HepG2 (cell line): ENCODE results near the gene NDUFB6. TPM values are rescaled to one million over a fixed set of nuclear protein-coding genes. Genes with fewer than 3 reads are reported as not detected.
A peak's percentile ranks its signal among the peaks of the same experiment; 100 is the strongest.

Experiments
- AGO1 ChIP-seq: fragments of 200-400 bp; formaldehyde crosslinking; IDR thresholded peaks from 2 replicates; pipeline ENCODE4 v1.6.1; 2017; ENCODE audit warnings: mild to moderate bottlenecking, low read depth, low read length, moderate library complexity; ENCODE audit not compliant: poor library complexity, severe bottlenecking
- AHDC1 ChIP-seq: sonication (generic); formaldehyde crosslinking; IDR thresholded peaks from 2 replicates; pipeline ENCODE4 v1.5.1; 2020; ENCODE audit warnings: mild to moderate bottlenecking, missing genetic modification reagents, borderline replicate concordance
- ARHGAP35 ChIP-seq: sonication (generic); formaldehyde crosslinking; IDR thresholded peaks from 2 replicates; pipeline ENCODE4 v1.9.0; 2022; ENCODE audit warnings: mild to moderate bottlenecking, inconsistent platforms, moderate library complexity, missing genetic modification reagents, borderline replicate concordance
- CEBPG ChIP-seq: IDR thresholded peaks from 2 replicates; pipeline ENCODE4 v1.6.1; 2016
- DNMT3B ChIP-seq: conservative IDR thresholded peaks from 2 replicates; pipeline ENCODE4 v1.6.1; 2016; ENCODE audit warnings: missing biosample characterization, control low read depth
- FOXO4 ChIP-seq: sonication (generic); formaldehyde crosslinking; conservative IDR thresholded peaks from 2 replicates; pipeline ENCODE4 v1.8.1; 2023; ENCODE audit warnings: missing genetic modification reagents
- MED1 ChIP-seq: sonication (generic); formaldehyde crosslinking; IDR thresholded peaks from 2 replicates; pipeline ENCODE4 v1.4.0; 2020; ENCODE audit warnings: missing genetic modification reagents
- NFAT5 ChIP-seq: sonication (generic); formaldehyde crosslinking; IDR thresholded peaks from 2 replicates; pipeline ENCODE4 v1.4.0; 2020; ENCODE audit warnings: missing genetic modification reagents
- NR1H2 ChIP-seq: sonication (generic); formaldehyde crosslinking; IDR thresholded peaks from 2 replicates; pipeline ENCODE4 v1.8.1; 2022; ENCODE audit warnings: low read depth, missing genetic modification reagents, borderline replicate concordance
- PLSCR1 ChIP-seq: sonication (generic); formaldehyde crosslinking; IDR thresholded peaks from 2 replicates; pipeline ENCODE4 v1.5.0; 2020; ENCODE audit warnings: missing genetic modification reagents, mild to moderate bottlenecking, borderline replicate concordance
- PRPF4 ChIP-seq: fragments of 200-400 bp; formaldehyde crosslinking; IDR thresholded peaks from 2 replicates; pipeline ENCODE4 v1.6.1; 2016; ENCODE audit warnings: low read length, low read depth; ENCODE audit not compliant: poor library complexity, severe bottlenecking
- SIN3A ChIP-seq: IDR thresholded peaks from 2 replicates; pipeline ENCODE4 v1.6.1; 2011; ENCODE audit warnings: low read depth, mild to moderate bottlenecking, control low read depth, low read length, borderline replicate concordance
- THAP11 ChIP-seq: IDR thresholded peaks from 2 replicates; pipeline ENCODE4 v1.6.1; 2016; ENCODE audit warnings: missing biosample characterization, missing genetic modification reagents
- U2AF1 ChIP-seq: fragments of 200-400 bp; formaldehyde crosslinking; optimal IDR thresholded peaks from 2 replicates; pipeline ENCODE3; 2017; ENCODE audit warnings: mild to moderate bottlenecking, low read depth, low read length
- ZMAT3 ChIP-seq: sonication (generic); formaldehyde crosslinking; conservative IDR thresholded peaks from 2 replicates; pipeline ENCODE4 v1.7.0; 2021; ENCODE audit warnings: missing genetic modification reagents
- ZNF335 ChIP-seq: sonication (generic); formaldehyde crosslinking; IDR thresholded peaks from 2 replicates; pipeline ENCODE4 v1.4.0; 2020; ENCODE audit warnings: missing genetic modification reagents
- polyA plus RNA-seq, 8 experiments: library from polyadenylated mRNA; depleted of rRNA in 3 of 8; stranded (reverse) in 7 of 8; unstranded in 1 of 8; fragments of >200 nt; fragmentation: Illumina TruSeq in 4 of 8; extraction: Trizol in 4 of 8; gene quantifications; 2 replicates each; pipeline versions ENCODE4 v1.2.1 to v1.2.3, GENCODE V29; 2011 to 2016; ENCODE audit warnings: low read depth in 4 of 8, missing spikeins in 1 of 8, mixed read lengths in 1 of 8; ENCODE audit not compliant: insufficient read depth in 1 of 8
- total RNA-seq, 5 experiments: library from RNA; depleted of rRNA; stranded (reverse); fragments of >200 nt; fragmentation: Illumina TruSeq; extraction: Trizol; gene quantifications; 2 replicates each; pipeline ENCODE4 v1.2.3, GENCODE V29; 2016; ENCODE audit warnings: low read depth in 1 of 5

Gene NDUFB6
- total and polyA plus RNA-seq, 2 of the 13 experiments (the other 11 are each of a cell fraction or from before 2014, with no cell fraction given): 31.2 to 81.9 TPM

- TF ChIP-seq MED1 (CRISPR knock-in tag): peak; percentile 40
- no peak for TF ChIP-seq U2AF1
- peak; percentile 71 for TF ChIP-seq CEBPG
- no peak for TF ChIP-seq DNMT3B (CRISPR knock-in tag)
- TF ChIP-seq AGO1: no peak
- TF ChIP-seq NR1H2 (CRISPR knock-in tag): no peak
- peak; percentile 78; the same call in 1 of the 2 replicates for TF ChIP-seq SIN3A
- no peak for TF ChIP-seq FOXO4 (CRISPR knock-in tag)
- peak; percentile 51; the same call in 1 of the 2 replicates for TF ChIP-seq ARHGAP35 (CRISPR knock-in tag)
- no peak for TF ChIP-seq NFAT5 (CRISPR knock-in tag)
- TF ChIP-seq AHDC1 (CRISPR knock-in tag): peak; percentile 49; the same call in 1 of the 2 replicates
- TF ChIP-seq ZNF335 (CRISPR knock-in tag): no peak
- TF ChIP-seq PLSCR1 (CRISPR knock-in tag): no peak
- peak; percentile 70; the same call in 1 of the 2 replicates for TF ChIP-seq ZMAT3 (CRISPR knock-in tag)
- peak; percentile 83 for TF ChIP-seq THAP11
- no peak for TF ChIP-seq PRPF4
These were observed 20.6 kb downstream of the NDUFB6 start, which contains the start of the genes SMIM27 and TOPORS (continued) for GRCh38 chr9:32552172-32552872.
